Liver (tissue), 9 donors: Measurements from ENCODE around the gene DRGX. TPM values are rescaled to one million over a fixed set of nuclear protein-coding genes. Genes with fewer than 3 reads are reported as not detected.
A peak's percentile ranks its signal among the peaks of the same experiment; 100 is the strongest.

Experiments used
- DNase-seq: peaks from one replicate; pipeline ENCODE4 v3.0.0-alpha.2; 2017; ENCODE audit warnings: low spot score
- H3K27ac ChIP-seq, 2 donors: one replicate each; pipeline ENCODE4 v1.7.0; 2013; ENCODE audit warnings: inconsistent platforms in 2 of 2, low read length in 2 of 2, control low read depth in 1 of 2, low read depth in 1 of 2, mild to moderate bottlenecking in 1 of 2
- H3K27me3 ChIP-seq, 4 donors: one replicate each; pipeline versions ENCODE4 v1.6.1 to v1.7.0; 2013; ENCODE audit warnings: low read length in 3 of 4, inconsistent platforms in 1 of 4, mild to moderate bottlenecking in 1 of 4, moderate library complexity in 1 of 4; ENCODE audit not compliant: control insufficient read depth in 4 of 4, insufficient read depth in 4 of 4
- H3K36me3 ChIP-seq, 4 donors: one replicate each; pipeline versions ENCODE4 v1.6.1 to v1.7.0; 2013; ENCODE audit warnings: low read length in 3 of 4, mild to moderate bottlenecking in 3 of 4, low read depth in 1 of 4, moderate library complexity in 1 of 4; ENCODE audit not compliant: control insufficient read depth in 4 of 4, insufficient read depth in 3 of 4
- H3K4me1 ChIP-seq, 4 donors: one replicate each; pipeline versions ENCODE4 v1.6.1 to v1.7.0; 2013; ENCODE audit warnings: low read length in 3 of 4, mild to moderate bottlenecking in 3 of 4, moderate library complexity in 1 of 4; ENCODE audit not compliant: control insufficient read depth in 4 of 4, insufficient read depth in 4 of 4
- H3K4me3 ChIP-seq, 3 donors: one replicate each; pipeline versions ENCODE4 v1.6.1 to v1.7.0; 2013; ENCODE audit warnings: low read length in 3 of 3, control low read depth in 1 of 3, low read depth in 1 of 3, mild to moderate bottlenecking in 1 of 3
- H3K9ac ChIP-seq, 2 donors: one replicate each; pipeline ENCODE4 v1.7.0; 2013; ENCODE audit warnings: low read length in 2 of 2, mild to moderate bottlenecking in 2 of 2, moderate library complexity in 2 of 2, control low read depth in 1 of 2, low read depth in 1 of 2
- H3K9me3 ChIP-seq, 4 donors: one replicate each; pipeline versions ENCODE4 v1.6.1 to v1.7.0; 2013; ENCODE audit warnings: low read length in 3 of 4; ENCODE audit not compliant: control insufficient read depth in 4 of 4
- ATF3 ChIP-seq: IDR thresholded peaks from 2 replicates; pipeline ENCODE4 v1.6.1; 2016; ENCODE audit warnings: antibody characterized with exemption
- EGR1 ChIP-seq, 2 donors: IDR thresholded peaks; 2 replicates each; pipeline ENCODE4 v1.6.1; 2016 to 2018; ENCODE audit warnings: antibody characterized with exemption in 2 of 2, low read depth in 2 of 2
- FOXA1 ChIP-seq: IDR thresholded peaks from 2 replicates; pipeline ENCODE4 v1.6.1; 2016; ENCODE audit warnings: antibody characterized with exemption
- FOXA2 ChIP-seq: IDR thresholded peaks from 2 replicates; pipeline ENCODE4 v1.6.1; 2016; ENCODE audit warnings: antibody characterized with exemption
- GABPA ChIP-seq, 2 donors: IDR thresholded peaks in 1 of 2; conservative IDR thresholded peaks in 1 of 2; 2 replicates each; pipeline ENCODE4 v1.6.1; 2016; ENCODE audit warnings: antibody characterized with exemption in 2 of 2, mild to moderate bottlenecking in 1 of 2, moderate library complexity in 1 of 2
- HNF4A ChIP-seq, 2 donors: conservative IDR thresholded peaks; 2 replicates each; pipeline ENCODE4 v1.6.1; 2016; ENCODE audit warnings: antibody characterized with exemption in 2 of 2, mild to moderate bottlenecking in 2 of 2
- HNF4G ChIP-seq: IDR thresholded peaks from 2 replicates; pipeline ENCODE4 v1.6.1; 2016; ENCODE audit warnings: antibody characterized with exemption
- JUND ChIP-seq, 2 donors: IDR thresholded peaks; 2 replicates each; pipeline ENCODE4 v1.6.1; 2016; ENCODE audit warnings: antibody characterized with exemption in 2 of 2
- MAX ChIP-seq: IDR thresholded peaks from 2 replicates; pipeline ENCODE4 v1.6.1; 2016; ENCODE audit warnings: antibody characterized with exemption
- NR2F2 ChIP-seq: IDR thresholded peaks from 2 replicates; pipeline ENCODE4 v1.6.1; 2016; ENCODE audit warnings: antibody characterized with exemption
- RAD21 ChIP-seq, 2 donors: IDR thresholded peaks; 2 replicates each; pipeline ENCODE4 v1.6.1; 2016; ENCODE audit warnings: antibody characterized with exemption in 2 of 2, mild to moderate bottlenecking in 2 of 2
- REST ChIP-seq: IDR thresholded peaks from 2 replicates; pipeline ENCODE4 v1.6.1; 2016; ENCODE audit warnings: antibody characterized with exemption, mild to moderate bottlenecking
- RXRA ChIP-seq, 2 donors: IDR thresholded peaks; 2 replicates each; pipeline ENCODE4 v1.6.1; 2017 to 2018; ENCODE audit warnings: antibody characterized with exemption in 2 of 2, mild to moderate bottlenecking in 1 of 2
- SP1 ChIP-seq: IDR thresholded peaks from 2 replicates; pipeline ENCODE4 v1.6.1; 2018; ENCODE audit warnings: antibody characterized with exemption, mild to moderate bottlenecking
- TAF1 ChIP-seq: conservative IDR thresholded peaks from 2 replicates; pipeline ENCODE4 v1.6.1; 2016; ENCODE audit warnings: antibody characterized with exemption, mild to moderate bottlenecking
- YY1 ChIP-seq: IDR thresholded peaks from 2 replicates; pipeline ENCODE4 v1.6.1; 2016; ENCODE audit warnings: antibody characterized with exemption, mild to moderate bottlenecking
- ZBTB33 ChIP-seq: IDR thresholded peaks from 2 replicates; pipeline ENCODE4 v1.6.1; 2016; ENCODE audit warnings: antibody characterized with exemption
- WGBS: extraction: QIAGEN DNeasy Blood & Tissue Kit; methylation state at CpG from one replicate; pipeline ENCODE4 v1.1.7; 2013; 5-methylcytosine and 5-hydroxymethylcytosine counted together
- polyA plus RNA-seq, 2 donors: library from polyadenylated mRNA; stranded (reverse) in 1 of 2; unstranded in 1 of 2; fragments of 200-250 nt in 1 of 2; fragments of >200 nt in 1 of 2; fragmentation: Nextera tagmentation in 1 of 2; extraction: Ambion mirVana in 1 of 2; gene quantifications; one replicate each; pipeline versions ENCODE4 v1.2.1 to v1.2.3, GENCODE V29; 2013 to 2015
- total RNA-seq, 2 donors: library from RNA; depleted of rRNA; stranded (reverse); fragments of >200 nt; gene quantifications; one replicate each; pipeline ENCODE4 v1.2.3, GENCODE V29; 2014
- TF ChIP-seq, protein P1 (sequence below): fragments of 150-350 bp; IDR thresholded peaks from 2 replicates; pipeline ENCODE4 v1.5.1; 2017; ENCODE audit warnings: improper control_type of control experiment, low read depth, low read length; ENCODE audit not compliant: missing input control
- donor health status: healthy.
- donor health status: healthy.
- donor health status: healthy.
- donor health status: healthy.
- donor health status: healthy.

Gene DRGX
- total and polyA plus RNA-seq, 4 donors = not detected

DNA sequence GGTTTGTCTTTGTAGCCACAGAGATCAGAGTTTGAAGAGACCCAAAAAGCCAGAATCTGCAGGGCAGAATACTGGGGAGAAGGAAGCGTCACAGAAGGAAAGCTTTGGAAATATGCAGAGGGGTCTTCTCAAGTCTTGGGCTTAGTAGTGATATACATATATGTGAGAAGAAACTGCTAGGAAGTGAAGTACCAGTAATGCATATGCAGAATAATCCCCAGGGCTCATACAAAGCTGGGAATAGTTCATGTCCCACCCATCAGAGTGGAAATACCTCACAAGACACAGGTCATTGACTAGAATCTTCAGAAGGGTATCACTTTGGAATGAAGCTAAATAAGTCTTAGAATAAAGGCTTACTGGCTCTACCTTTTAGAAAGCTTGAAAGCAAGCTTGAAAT, 57.3 kb downstream of the DRGX start:
- Histone ChIP-seq H3K9me3 (no peaks in the 10 kb centered on the region), H3K36me3 (no peaks in the 10 kb centered on the region), H3K4me1 (no peaks in the 10 kb centered on the region), H3K9ac (no peak overlapping the region), H3K27me3 (no peaks in the 10 kb centered on the region), H3K4me3 (no peak overlapping the region), H3K27ac (no peak overlapping the region)
- TF ChIP-seq JUND (IDR thresholded peaks at IDR 0.05) = no peak
- TF ChIP-seq FOXA1 = no peak
- TF ChIP-seq TAF1 = no peak
- TF ChIP-seq NR2F2 = no peak
- WGBS = 94% methylated on average over 1 of the region's 1 CpG
- DNase-seq = peak; percentile 4

DNA sequence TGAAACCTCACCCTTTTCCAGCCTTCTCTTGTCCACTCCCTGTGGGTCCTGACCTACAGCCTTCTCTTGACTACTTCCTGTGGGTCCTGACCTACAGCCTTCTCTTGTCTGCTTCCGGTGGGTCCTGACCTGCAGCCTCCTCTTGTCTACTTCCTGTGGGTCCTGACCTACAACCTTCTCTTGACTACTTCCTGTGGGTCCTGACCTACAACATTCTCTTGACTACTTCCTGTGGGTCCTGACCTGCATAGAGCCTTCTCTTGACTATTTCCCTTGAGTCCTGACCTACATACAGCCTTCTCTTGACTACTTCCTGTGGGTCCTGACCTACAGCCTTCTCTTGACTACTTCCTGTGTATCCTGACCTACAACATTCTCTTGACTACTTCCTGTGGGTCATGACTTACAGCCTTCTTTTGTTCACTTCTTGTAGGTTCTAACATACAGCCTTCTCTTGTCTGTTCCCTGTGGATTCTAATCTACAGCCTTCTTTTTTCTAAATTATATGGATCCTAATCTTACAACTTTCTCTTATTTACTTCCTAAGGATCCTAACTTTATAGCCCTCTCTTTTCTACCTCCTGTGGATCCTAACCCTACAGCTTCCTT, 60.4 kb downstream of the DRGX start:
- Histone ChIP-seq H3K27ac (no peak overlapping the region), H3K27me3 (no peaks in the 10 kb centered on the region), H3K36me3 (no peaks in the 10 kb centered on the region), H3K4me3 (no peak overlapping the region), H3K9ac (no peak overlapping the region), H3K4me1 (no peaks in the 10 kb centered on the region), H3K9me3 (no peaks in the 10 kb centered on the region)
- peak; percentile 1 for DNase-seq
- no peak for TF ChIP-seq YY1
- TF ChIP-seq, protein P1, sequence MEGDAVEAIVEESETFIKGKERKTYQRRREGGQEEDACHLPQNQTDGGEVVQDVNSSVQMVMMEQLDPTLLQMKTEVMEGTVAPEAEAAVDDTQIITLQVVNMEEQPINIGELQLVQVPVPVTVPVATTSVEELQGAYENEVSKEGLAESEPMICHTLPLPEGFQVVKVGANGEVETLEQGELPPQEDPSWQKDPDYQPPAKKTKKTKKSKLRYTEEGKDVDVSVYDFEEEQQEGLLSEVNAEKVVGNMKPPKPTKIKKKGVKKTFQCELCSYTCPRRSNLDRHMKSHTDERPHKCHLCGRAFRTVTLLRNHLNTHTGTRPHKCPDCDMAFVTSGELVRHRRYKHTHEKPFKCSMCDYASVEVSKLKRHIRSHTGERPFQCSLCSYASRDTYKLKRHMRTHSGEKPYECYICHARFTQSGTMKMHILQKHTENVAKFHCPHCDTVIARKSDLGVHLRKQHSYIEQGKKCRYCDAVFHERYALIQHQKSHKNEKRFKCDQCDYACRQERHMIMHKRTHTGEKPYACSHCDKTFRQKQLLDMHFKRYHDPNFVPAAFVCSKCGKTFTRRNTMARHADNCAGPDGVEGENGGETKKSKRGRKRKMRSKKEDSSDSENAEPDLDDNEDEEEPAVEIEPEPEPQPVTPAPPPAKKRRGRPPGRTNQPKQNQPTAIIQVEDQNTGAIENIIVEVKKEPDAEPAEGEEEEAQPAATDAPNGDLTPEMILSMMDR = no peak
- TF ChIP-seq NR2F2 = peak; percentile 91
- TF ChIP-seq FOXA2 = no peak
- TF ChIP-seq FOXA1 = no peak
- no peak for TF ChIP-seq HNF4A (conservative IDR thresholded peaks at IDR 0.05)
- 66% methylated on average over 1 of the region's 1 CpG for WGBS

GRCh38 chr10:49334964-49335363, 60.9 kb downstream of the DRGX start:
- no peaks in the 10 kb centered on the region for H3K4me1 ChIP-seq
- H3K9ac ChIP-seq = no peak overlapping the region
- no peak overlapping the region for H3K4me3 ChIP-seq
- H3K27ac ChIP-seq = no peak overlapping the region
- peak; percentile 10 for DNase-seq
- no peaks in the 10 kb centered on the region for H3K27me3 ChIP-seq
- no peaks in the 10 kb centered on the region for H3K36me3 ChIP-seq
- TF ChIP-seq SP1 (no peak), REST (no peak), ZBTB33 (no peak), YY1 (no peak), RAD21 (IDR thresholded peaks at IDR 0.05) (no peak), FOXA2 (no peak), EGR1 (IDR thresholded peaks at IDR 0.05; ENCODE audit: low read depth in 2 of 2) (no peak), ATF3 (no peak), FOXA1 (no peak), GABPA (IDR thresholded peaks at IDR 0.05 in 1 of 2, conservative IDR thresholded peaks at IDR 0.05 in 1 of 2) (no peak), HNF4A (conservative IDR thresholded peaks at IDR 0.05) (no peak), HNF4G (no peak), RXRA (IDR thresholded peaks at IDR 0.05) (no peak), MAX (no peak), JUND (IDR thresholded peaks at IDR 0.05) (no peak), TAF1 (no peak), NR2F2 (no peak)
- TF ChIP-seq, protein P1 = no peak
- no peaks in the 10 kb centered on the region for H3K9me3 ChIP-seq
